Spleen (tissue), 7 donors: Measurements from ENCODE around the gene OR1J4.

Source experiments
- POLR2A ChIP-seq, 3 donors: fragments of 450-650 bp; IDR thresholded peaks; one replicate each; pipeline ENCODE4 v1.5.1; 2017; ENCODE audit warnings: antibody characterized with exemption in 3 of 3, mild to moderate bottlenecking in 1 of 3
- POLR2AphosphoS5 ChIP-seq, 3 donors: sonication (generic); formaldehyde crosslinking; IDR thresholded peaks; one replicate each; pipeline ENCODE4 v1.5.1; 2017; ENCODE audit warnings: antibody characterized with exemption in 3 of 3
- TF ChIP-seq, protein P1 (sequence below), 11 experiments: fragments of 200-600 bp in 7 of 11; fragments of 450-650 bp in 4 of 11; sonication (generic) in 4 of 11; IDR thresholded peaks in 8 of 11; conservative IDR thresholded peaks in 3 of 11; 1 replicate in 7 of 11; 2 replicates in 4 of 11; pipeline versions ENCODE4 v1.4.0 to v1.8.0; 2016 to 2021; ENCODE audit warnings: antibody characterized with exemption in 11 of 11, inconsistent platforms in 4 of 11, mild to moderate bottlenecking in 1 of 11
- donor health status: DM: no; HTN: no; CAD: no; lungs with moderate emphysema.
- donor health status: DM: no; HTN: no; CAD: no.
- donor health status: DM: no; HTN: no; CAD: no.

DNA sequence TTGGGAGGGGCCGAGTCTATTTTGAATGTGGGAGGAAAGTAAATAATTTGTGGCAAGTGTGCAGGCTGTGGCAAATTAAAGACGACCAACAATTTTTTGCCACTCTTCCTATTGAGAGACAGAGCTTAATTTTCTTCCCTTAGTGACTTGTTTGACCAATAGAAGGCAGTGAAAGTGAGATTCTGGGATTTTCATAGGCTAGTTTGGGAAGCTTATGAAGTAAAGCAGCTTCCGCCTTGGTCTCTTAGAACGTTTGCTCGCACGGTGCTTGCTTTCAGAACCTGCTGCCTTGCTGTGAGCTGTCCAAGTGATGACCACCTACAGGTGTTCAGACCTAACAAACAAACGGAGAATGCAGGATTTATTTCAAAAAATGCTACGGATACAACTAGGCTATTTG is 27.3 kb downstream of the OR1J4 start:
- no peak for TF ChIP-seq POLR2A (IDR thresholded peaks at IDR 0.05)
- TF ChIP-seq, protein P1, sequence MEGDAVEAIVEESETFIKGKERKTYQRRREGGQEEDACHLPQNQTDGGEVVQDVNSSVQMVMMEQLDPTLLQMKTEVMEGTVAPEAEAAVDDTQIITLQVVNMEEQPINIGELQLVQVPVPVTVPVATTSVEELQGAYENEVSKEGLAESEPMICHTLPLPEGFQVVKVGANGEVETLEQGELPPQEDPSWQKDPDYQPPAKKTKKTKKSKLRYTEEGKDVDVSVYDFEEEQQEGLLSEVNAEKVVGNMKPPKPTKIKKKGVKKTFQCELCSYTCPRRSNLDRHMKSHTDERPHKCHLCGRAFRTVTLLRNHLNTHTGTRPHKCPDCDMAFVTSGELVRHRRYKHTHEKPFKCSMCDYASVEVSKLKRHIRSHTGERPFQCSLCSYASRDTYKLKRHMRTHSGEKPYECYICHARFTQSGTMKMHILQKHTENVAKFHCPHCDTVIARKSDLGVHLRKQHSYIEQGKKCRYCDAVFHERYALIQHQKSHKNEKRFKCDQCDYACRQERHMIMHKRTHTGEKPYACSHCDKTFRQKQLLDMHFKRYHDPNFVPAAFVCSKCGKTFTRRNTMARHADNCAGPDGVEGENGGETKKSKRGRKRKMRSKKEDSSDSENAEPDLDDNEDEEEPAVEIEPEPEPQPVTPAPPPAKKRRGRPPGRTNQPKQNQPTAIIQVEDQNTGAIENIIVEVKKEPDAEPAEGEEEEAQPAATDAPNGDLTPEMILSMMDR (IDR thresholded peaks at IDR 0.05 in 8 of 11, conservative IDR thresholded peaks at IDR 0.05 in 3 of 11): no peak
- TF ChIP-seq POLR2AphosphoS5 (IDR thresholded peaks at IDR 0.05): no peak
